ENCODE measurements around the gene SARNP. TPM values are rescaled to one million over a fixed set of nuclear protein-coding genes. Genes with fewer than 3 reads are reported as not detected.
A peak's percentile ranks its signal among the peaks of the same experiment; 100 is the strongest.
"Not testable (repeated sequence)": the region's sequence is repeated elsewhere in the genome, so short reads cannot be mapped to it uniquely, and the experiment has no call there.

The SARNP gene
- total RNA-seq = 67.9 to 73.2 TPM (median 71.5 TPM) in 3 replicates

- H3K4me3 Mint-ChIP-seq = no peak within 1 kb of the TSS
- peaks cover 12% of the 10 kb centered on the region for H3K36me3 Mint-ChIP-seq
- no peak within 1 kb of the TSS for H3K27ac Mint-ChIP-seq
- no peaks in the 10 kb centered on the region for H3K9me3 Mint-ChIP-seq
- peaks cover 26% of the 10 kb centered on the region for H3K4me1 Mint-ChIP-seq
- DNase-seq (ENCODE audit: low spot score in 2 of 2, unreplicated experiment in 2 of 2) = peak; percentile 92 to 94
- no peak for TF ChIP-seq CTCF (IDR thresholded peaks at IDR 0.05; ENCODE audit: unreplicated experiment)
- H3K27me3 Mint-ChIP-seq (ENCODE audit: low read depth) = no peaks in the 10 kb centered on the region
These were observed at the start of gene SARNP, which contains the start of gene ORMDL2 for GRCh38 chr12:55817345-55818139. Gene SARNP (minus strand): TSS chr12:55817724. CDS start chr12:55817701, 23 bp downstream. Gene ORMDL2 (plus strand): TSS chr12:55818041. CDS start chr12:55819000, 959 bp downstream.

GRCh38 chr12:55866454-55867004 is 49.0 kb upstream of the SARNP start:
- not testable (repeated sequence) for DNase-seq (ENCODE audit: low spot score in 2 of 2, unreplicated experiment in 2 of 2); H3K36me3 Mint-ChIP-seq; H3K27me3 Mint-ChIP-seq (ENCODE audit: low read depth); H3K9me3 Mint-ChIP-seq; H3K4me3 Mint-ChIP-seq; H3K4me1 Mint-ChIP-seq; H3K27ac Mint-ChIP-seq

- no peak overlapping the region for H3K4me3 Mint-ChIP-seq
- H3K36me3 Mint-ChIP-seq = no peaks in the 10 kb centered on the region
- no peak for TF ChIP-seq CTCF (IDR thresholded peaks at IDR 0.05; ENCODE audit: unreplicated experiment)
- DNase-seq (ENCODE audit: low spot score in 2 of 2, unreplicated experiment in 2 of 2) = no peak
- no peaks in the 10 kb centered on the region for H3K27me3 Mint-ChIP-seq (ENCODE audit: low read depth)
- no peak overlapping the region for H3K27ac Mint-ChIP-seq
- H3K9me3 Mint-ChIP-seq = peaks cover 3% of the 10 kb centered on the region
- no peaks in the 10 kb centered on the region for H3K4me1 Mint-ChIP-seq
These were observed 47.8 kb upstream of the SARNP start for GRCh38 chr12:55865327-55865726.

- H3K4me3 Mint-ChIP-seq; H3K27me3 Mint-ChIP-seq (ENCODE audit: low read depth); H3K4me1 Mint-ChIP-seq; DNase-seq (ENCODE audit: low spot score in 2 of 2, unreplicated experiment in 2 of 2); H3K27ac Mint-ChIP-seq; H3K36me3 Mint-ChIP-seq; H3K9me3 Mint-ChIP-seq: not testable (repeated sequence)
These were observed 45.4 kb upstream of the SARNP start for GRCh38 chr12:55862931-55863330.

- no peaks in the 10 kb centered on the region for H3K36me3 Mint-ChIP-seq
- H3K4me1 Mint-ChIP-seq = no peaks in the 10 kb centered on the region
- peaks cover 3% of the 10 kb centered on the region for H3K9me3 Mint-ChIP-seq
- no peak overlapping the region for H3K27ac Mint-ChIP-seq
- TF ChIP-seq CTCF (IDR thresholded peaks at IDR 0.05; ENCODE audit: unreplicated experiment) = no peak
- H3K4me3 Mint-ChIP-seq = no peak overlapping the region
- no peak for DNase-seq (ENCODE audit: low spot score in 2 of 2, unreplicated experiment in 2 of 2)
- H3K27me3 Mint-ChIP-seq (ENCODE audit: low read depth) = no peaks in the 10 kb centered on the region
These were observed 44.8 kb upstream of the SARNP start for GRCh38 chr12:55862286-55862685.

GRCh38 chr12:55861871-55862270 is 44.3 kb upstream of the SARNP start:
- no peaks in the 10 kb centered on the region for H3K4me1 Mint-ChIP-seq
- H3K27ac Mint-ChIP-seq = no peak overlapping the region
- TF ChIP-seq CTCF (IDR thresholded peaks at IDR 0.05; ENCODE audit: unreplicated experiment) = no peak
- H3K36me3 Mint-ChIP-seq = no peaks in the 10 kb centered on the region
- no peak for DNase-seq (ENCODE audit: low spot score in 2 of 2, unreplicated experiment in 2 of 2)
- no peaks in the 10 kb centered on the region for H3K27me3 Mint-ChIP-seq (ENCODE audit: low read depth)
- no peak overlapping the region for H3K4me3 Mint-ChIP-seq
- peaks cover 3% of the 10 kb centered on the region for H3K9me3 Mint-ChIP-seq
